BE2C (cell line): ENCODE results near the gene SUPT3H. TPM values are rescaled to one million over a fixed set of nuclear protein-coding genes. Genes with fewer than 3 reads are reported as not detected.

Experiments used
- DNase-seq: peaks from one replicate; pipeline ENCODE4 v3.0.0-alpha.2; 2020
- H3K27me3 ChIP-seq: fragments of 250-450 bp; sonication (Bioruptor Pico); 2 replicates; pipeline ENCODE4 v1.5.1; 2020; ENCODE audit warnings: mild to moderate bottlenecking
- H3K36me3 ChIP-seq: fragments of 250-450 bp; sonication (Bioruptor Pico); 2 replicates; pipeline ENCODE4 v1.5.1; 2020; ENCODE audit warnings: mild to moderate bottlenecking
- H3K4me1 ChIP-seq: fragments of 250-450 bp; sonication (Bioruptor Pico); 2 replicates; pipeline ENCODE4 v1.5.1; 2020
- H3K4me3 ChIP-seq: 2 replicates; pipeline ENCODE4 v1.5.1; 2011; ENCODE audit warnings: low read depth, low read length
- H3K9me3 ChIP-seq: fragments of 250-450 bp; sonication (Bioruptor Pico); 2 replicates; pipeline ENCODE4 v1.5.1; 2020
- polyA plus RNA-seq: library from polyadenylated mRNA; unstranded; fragments of >200 nt; gene quantifications from one replicate; pipeline ENCODE4 v1.2.1, GENCODE V29; 2012; ENCODE audit warnings: low read depth, missing spikeins; ENCODE audit not compliant: insufficient read length, insufficient read depth
- TF ChIP-seq, protein P1 (sequence below): IDR thresholded peaks from 2 replicates; pipeline ENCODE4 v1.5.1; 2012; ENCODE audit warnings: mild to moderate bottlenecking, low read depth, low read length

SUPT3H gene
- 7.4 TPM for polyA plus RNA-seq

DNA sequence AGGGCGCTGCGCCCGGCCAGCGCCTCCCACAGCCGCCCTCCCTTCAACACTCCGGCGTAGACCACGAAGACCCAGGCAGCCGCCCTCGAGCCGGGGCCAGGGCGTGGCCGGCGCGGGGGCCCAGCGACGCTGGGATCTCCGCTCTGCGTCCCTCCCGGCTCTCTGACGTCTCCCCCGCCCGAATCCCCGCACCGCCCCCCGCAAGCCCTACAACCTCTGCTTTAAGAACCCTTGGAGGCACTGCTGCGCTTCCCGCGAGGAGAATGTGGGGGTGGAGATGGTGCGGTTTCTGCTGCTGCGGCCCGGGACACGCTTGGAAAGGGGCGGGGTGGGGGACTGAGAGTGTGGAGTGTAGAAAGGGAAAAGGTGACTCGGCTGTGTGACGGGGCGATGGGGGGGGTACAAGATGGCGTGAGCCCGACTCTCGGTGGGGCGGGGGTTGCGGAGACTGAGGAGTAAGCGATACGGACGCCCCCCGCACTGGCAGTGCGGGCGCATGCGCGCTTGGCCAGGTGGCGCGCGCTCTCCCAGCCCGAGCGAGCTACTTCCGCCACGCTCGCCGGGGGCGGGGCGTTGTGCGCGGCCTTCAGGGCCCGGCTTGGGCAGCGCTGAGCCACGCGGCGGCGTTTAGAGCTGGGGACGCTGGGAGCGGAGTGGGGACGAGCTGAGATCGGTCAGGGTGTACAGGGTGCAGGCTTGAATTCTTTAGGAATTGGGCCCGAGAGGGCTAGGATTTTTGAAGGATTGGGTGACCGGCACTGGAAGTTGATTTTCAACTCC lies at the start of gene SUPT3H:
TSS of gene SUPT3H (minus strand) at position 381 of the 780 bp plus-strand sequence.
- DNase-seq, result peak; percentile 94
- Histone ChIP-seq H3K36me3 (no peaks in the 10 kb centered on the region), H3K4me3 (peak within 1 kb of the TSS; percentile 97), H3K27me3 (no peaks in the 10 kb centered on the region), H3K9me3 (no peaks in the 10 kb centered on the region), H3K4me1 (peaks cover 4% of the 10 kb centered on the region)
- TF ChIP-seq, protein P1, sequence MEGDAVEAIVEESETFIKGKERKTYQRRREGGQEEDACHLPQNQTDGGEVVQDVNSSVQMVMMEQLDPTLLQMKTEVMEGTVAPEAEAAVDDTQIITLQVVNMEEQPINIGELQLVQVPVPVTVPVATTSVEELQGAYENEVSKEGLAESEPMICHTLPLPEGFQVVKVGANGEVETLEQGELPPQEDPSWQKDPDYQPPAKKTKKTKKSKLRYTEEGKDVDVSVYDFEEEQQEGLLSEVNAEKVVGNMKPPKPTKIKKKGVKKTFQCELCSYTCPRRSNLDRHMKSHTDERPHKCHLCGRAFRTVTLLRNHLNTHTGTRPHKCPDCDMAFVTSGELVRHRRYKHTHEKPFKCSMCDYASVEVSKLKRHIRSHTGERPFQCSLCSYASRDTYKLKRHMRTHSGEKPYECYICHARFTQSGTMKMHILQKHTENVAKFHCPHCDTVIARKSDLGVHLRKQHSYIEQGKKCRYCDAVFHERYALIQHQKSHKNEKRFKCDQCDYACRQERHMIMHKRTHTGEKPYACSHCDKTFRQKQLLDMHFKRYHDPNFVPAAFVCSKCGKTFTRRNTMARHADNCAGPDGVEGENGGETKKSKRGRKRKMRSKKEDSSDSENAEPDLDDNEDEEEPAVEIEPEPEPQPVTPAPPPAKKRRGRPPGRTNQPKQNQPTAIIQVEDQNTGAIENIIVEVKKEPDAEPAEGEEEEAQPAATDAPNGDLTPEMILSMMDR, result no peak

DNA sequence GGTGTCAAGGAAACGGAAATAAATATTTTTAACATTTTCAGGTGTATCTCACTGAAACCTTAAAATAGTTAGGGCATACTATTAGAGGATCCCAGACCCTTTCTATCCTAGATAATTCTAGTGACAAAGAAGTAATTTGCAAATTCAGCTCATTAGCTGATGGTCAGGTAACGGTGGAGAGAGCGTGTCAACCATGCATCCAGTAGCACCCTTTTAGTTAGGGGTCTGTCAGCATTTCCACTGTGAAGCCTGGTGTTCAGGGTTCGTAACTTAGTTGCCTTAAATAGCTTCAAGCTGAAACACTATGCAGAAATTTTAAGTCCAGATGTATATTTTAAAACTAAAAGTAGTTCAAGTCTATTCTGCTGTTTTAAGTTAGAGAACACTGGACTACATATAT lies 48.5 kb upstream of the SUPT3H start:
- TF ChIP-seq, protein P1, result no peak

DNA sequence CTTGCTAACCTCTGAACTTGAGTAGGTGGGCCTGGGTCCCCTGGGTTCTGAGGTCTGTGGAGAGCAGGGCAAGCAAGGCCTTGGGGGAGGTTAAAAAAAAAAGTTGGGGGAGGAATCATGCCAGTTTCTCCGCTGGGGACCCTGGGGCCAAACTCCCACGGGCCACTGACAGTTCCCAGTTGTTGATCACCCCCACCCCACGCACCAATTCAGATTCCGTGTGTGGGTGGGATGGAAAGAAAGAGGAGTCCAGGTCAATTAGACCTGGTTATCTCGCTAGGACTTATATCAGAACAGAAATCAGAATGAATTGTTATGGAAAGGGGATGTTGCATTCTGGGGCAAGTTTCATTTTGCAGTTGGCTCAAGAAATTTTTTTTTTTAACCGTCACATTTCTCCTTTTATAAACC lies 46.7 kb upstream of the SUPT3H start:
- H3K9me3 ChIP-seq, result no peaks in the 10 kb centered on the region
- TF ChIP-seq, protein P1, result no peak
- H3K4me3 ChIP-seq, result no peak overlapping the region
- no peaks in the 10 kb centered on the region for H3K36me3 ChIP-seq
- peaks cover 89% of the 10 kb centered on the region for H3K27me3 ChIP-seq
- DNase-seq, result no peak
- H3K4me1 ChIP-seq, result no peaks in the 10 kb centered on the region

More for the DNA sequence above, 48.5 kb upstream of the SUPT3H start:
- no peaks in the 10 kb centered on the region for H3K36me3 ChIP-seq
- H3K27me3 ChIP-seq, result peaks cover 76% of the 10 kb centered on the region
- no peaks in the 10 kb centered on the region for H3K9me3 ChIP-seq
- DNase-seq, result no peak
- H3K4me1 ChIP-seq, result no peaks in the 10 kb centered on the region
- H3K4me3 ChIP-seq, result no peak overlapping the region

DNA sequence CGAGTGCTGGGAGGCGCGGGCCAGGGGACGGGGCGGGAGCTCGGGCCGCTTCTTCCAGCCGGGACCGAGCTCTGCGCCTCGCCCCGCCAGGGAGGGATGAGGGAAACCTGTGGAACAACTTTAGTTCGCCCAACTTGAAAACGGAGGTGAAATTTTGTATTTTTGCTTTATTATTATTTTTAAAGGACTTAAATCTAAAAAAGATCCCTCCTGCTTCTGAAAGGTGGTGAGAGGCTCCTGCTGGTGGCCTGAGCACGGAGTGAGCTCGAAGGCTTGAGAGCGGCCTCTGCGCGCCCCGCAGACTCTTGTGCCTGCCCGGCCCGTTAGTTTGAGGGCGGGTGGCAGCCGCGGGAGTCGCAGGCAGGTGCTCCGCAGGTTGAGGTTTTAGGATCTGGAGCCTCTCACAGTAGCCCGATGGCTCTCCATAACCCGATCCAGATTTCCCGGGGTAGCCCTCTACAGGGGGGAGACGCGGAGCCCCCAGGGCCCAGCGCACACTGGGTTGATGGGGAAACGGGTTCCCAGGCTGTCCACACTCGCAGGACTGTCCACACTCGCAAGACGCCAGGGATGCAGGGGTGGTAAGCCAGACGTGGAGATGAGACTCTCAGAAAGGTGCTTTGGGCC lies 46.2 kb upstream of the SUPT3H start:
- DNase-seq, result no peak
- H3K27me3 ChIP-seq, result peaks cover 93% of the 10 kb centered on the region
- no peaks in the 10 kb centered on the region for H3K9me3 ChIP-seq
- TF ChIP-seq, protein P1, result no peak
- H3K4me3 ChIP-seq, result no peak overlapping the region
- H3K4me1 ChIP-seq, result no peaks in the 10 kb centered on the region
- no peaks in the 10 kb centered on the region for H3K36me3 ChIP-seq

DNA sequence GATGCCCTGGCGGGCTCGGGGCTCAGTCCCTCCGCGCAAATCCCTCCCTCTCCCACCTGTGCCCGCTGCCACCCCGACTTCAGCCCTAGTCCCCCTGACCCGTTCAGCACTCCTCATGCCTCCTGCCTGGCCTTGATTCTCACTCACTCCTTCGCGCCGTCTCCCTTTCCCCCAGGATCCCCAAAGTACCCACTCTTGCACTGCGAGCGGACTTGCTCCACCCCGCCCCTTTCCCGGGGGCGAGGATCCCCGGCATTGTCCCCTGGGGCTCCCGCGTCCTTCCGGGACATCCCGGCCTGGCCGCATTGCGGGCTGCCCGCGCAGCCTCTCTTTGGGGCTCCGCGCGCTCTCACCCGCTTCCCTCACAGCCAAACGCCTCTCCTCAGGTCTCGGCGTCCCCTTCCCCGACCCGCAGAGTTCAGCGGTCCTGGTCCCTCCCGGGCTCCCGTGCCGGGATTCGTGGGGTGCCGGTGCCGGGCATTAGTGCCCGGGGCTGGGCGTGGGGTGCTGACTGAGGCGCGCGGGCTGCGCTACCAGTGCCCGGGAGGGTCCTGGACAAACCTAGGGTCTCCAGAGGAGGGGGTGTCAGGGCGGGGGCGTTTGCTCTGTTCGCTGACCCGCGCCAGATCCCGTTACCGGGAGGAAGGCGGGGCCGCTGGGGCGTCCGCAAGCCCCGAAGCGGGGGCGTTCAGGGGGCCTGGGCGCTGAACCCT lies 45.5 kb upstream of the SUPT3H start:
- DNase-seq, result no peak

More for the DNA sequence above, 45.5 kb upstream of the SUPT3H start:
- Histone ChIP-seq H3K27me3 (peaks cover 97% of the 10 kb centered on the region), H3K4me3 (no peak overlapping the region), H3K4me1 (no peaks in the 10 kb centered on the region), H3K9me3 (no peaks in the 10 kb centered on the region), H3K36me3 (no peaks in the 10 kb centered on the region)
- TF ChIP-seq, protein P1, result no peak
